AG08395 (cell line): ENCODE measurements around the gene CLIC3.

ENCODE experiments used
- DNase-seq: peaks from one replicate; pipeline ENCODE4 v3.0.0; 2012; ENCODE audit warnings: mixed read lengths, low spot score

Gene CLIC3

DNA sequence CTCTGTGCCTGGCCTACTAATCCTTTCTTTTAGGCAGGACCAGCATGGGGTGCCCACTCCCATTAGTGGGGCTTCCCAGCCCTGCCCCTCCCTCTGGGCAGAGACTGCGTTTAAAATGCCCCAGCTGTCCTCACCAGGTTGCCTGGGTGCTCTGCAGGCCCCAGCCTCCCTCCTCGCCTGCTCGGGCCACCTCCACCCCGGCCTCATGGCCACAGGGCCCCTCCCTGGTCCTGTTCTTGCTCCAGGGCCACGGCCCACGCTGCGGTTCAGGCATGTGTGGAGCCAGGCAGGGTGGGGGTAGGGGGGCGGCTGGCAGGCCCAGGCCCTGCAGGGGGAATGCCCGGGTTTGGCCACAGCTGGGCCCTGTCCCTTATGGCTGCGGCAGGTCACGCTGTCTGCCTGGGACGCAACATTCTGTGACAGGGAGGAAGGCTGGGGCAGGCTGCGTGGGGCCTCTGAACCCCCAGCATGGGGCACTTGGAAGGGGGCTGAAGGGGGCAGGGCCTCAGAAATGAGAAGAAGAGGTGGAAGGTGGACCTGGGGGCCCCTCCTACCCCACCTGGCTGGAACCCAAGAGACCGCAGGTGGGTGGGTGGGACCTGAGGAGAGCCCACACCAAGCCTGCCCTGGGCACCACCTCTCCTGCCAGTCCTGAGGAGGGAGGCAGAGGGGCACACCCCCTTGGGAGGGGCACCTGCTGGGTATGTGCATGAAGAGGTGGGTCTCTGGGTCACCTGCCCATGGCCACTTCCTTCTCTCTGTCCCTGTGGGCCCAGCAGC is 44.6 kb downstream of the CLIC3 start, which contains the start of gene LCN12:
Gene LCN12, plus strand, starts transcription at position 733 of the 780 bp plus-strand sequence. CDS start 55 bp downstream, outside the sequence.
- no peak for DNase-seq

DNA sequence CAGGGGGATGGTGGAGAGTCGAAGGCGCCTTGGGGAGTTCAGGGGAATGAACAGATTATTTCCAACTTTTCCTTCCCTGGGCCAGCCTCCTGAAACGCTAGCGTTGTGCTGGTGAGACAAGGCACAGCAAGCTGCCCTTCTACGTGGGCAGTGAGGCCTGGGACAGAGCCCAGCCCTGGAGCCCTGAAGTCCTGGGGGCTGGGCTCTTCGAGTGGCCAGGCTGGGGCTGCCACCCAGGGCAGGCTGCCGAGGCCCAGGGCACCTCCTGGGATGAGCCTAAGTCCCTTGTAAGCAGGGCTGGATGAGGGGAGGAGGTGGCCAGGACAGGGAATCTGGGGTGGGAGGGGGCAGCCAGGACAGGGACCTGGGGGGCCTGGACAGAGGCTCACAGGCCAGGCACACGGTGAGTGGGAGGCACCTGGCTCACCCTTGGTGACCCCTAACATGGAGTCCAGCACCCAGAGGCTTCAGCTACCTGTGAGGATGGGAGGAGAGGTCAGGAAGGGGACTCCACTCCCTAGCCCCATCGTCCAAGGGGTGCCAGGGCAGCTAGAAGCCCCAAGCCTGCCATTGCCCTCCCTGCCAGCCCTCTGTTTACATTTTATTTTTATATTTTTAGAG is 45.6 kb downstream of the CLIC3 start:
- DNase-seq, result no peak

DNA sequence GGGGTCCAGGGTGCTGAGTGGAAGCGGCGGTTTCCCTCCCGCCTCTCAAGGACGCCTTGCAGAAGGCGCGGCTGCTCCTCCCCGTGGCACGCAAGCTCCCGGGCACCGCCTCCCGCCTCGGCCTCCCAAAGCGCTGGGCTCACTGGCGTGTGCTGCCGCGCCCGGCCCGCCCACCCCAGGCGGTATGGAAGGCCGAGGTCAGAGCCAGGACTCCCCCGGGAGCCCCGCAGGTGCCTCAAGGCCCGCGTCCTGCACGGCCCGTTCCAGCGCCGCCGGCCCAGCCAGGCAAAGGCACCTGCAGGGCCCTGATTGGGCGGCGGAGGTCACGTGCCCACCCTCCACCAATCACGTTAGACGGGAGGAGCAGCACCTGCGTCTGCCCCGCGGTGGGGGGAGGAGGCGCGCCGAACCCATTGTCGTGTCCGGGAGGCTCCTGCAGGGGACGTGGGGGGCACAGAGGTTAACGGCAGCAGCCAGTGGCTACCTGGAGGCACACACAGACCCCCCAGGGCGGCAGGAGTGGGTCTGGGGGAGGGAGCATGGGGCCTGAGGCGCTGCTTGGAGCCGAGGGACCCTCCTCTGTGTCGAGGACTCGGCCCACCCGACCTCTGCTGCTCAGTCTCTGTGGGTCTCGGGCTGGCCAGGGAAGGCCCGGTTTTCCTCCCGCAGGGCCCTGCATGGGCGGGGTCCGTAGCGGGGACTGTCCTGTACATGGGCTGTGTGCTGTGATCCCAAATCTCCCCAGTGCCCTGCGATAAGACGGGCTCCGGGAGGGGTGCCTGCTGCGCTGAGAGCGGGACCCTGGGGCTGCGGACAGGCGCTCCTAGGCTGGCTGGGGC is 46.3 kb downstream of the CLIC3 start:
- peak; percentile 99 for DNase-seq

DNA sequence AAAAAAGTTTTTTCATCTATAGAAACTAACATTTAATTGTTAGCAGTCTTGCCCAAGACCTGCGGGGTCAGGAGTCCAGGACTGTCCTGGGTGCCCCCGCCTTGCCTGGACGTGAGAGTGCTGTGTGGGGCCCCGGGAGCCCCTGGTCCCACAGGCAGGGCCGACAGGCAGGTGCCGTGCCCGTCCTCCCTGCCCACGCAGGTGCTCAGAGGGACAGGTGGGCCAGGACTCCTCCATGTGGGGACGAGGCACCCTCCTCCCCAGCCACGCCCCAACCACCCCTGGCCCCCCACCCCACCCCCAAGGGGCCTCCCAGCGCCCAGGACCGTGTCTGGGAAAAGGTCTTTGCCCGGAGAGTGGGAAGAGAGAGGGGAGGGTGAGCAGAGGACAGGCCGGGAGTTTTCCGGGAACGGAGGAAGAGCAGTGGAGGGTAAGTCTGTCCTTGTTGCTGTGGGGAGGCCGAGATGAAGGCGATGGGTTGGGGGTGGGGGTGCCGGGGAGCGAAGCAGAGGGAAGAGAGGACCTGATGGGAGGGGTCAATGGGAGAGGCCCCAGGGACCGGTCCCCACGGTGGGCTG is 47.0 kb downstream of the CLIC3 start:
- no peak for DNase-seq

DNA sequence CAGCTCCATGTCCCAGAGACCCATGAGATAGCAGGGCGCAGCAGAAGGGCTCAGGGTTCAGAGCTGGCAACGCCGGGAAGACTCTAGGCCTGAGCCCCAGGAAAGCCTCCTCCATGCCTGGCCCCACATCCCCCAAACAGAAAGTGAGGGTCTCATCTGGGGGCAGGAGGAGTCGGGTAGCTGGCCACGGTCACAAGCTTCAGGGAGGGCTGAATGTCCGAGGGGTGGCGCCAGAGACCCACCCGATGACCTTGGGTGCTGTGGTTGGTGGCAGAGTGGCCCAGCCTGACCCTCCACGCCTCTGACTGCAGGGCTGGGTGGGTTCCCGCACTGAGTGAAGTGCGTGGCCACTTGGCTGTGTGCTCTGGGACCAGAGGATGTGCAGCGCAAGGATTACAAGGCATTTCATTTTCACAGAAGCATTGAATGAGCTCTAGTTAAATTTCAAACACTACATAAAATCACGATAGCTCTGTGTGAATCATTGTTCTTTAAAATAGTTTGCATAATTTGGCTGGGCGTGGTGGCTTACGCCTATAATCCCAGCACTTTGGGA is 48.3 kb downstream of the CLIC3 start:
- peak; percentile 41 for DNase-seq

DNA sequence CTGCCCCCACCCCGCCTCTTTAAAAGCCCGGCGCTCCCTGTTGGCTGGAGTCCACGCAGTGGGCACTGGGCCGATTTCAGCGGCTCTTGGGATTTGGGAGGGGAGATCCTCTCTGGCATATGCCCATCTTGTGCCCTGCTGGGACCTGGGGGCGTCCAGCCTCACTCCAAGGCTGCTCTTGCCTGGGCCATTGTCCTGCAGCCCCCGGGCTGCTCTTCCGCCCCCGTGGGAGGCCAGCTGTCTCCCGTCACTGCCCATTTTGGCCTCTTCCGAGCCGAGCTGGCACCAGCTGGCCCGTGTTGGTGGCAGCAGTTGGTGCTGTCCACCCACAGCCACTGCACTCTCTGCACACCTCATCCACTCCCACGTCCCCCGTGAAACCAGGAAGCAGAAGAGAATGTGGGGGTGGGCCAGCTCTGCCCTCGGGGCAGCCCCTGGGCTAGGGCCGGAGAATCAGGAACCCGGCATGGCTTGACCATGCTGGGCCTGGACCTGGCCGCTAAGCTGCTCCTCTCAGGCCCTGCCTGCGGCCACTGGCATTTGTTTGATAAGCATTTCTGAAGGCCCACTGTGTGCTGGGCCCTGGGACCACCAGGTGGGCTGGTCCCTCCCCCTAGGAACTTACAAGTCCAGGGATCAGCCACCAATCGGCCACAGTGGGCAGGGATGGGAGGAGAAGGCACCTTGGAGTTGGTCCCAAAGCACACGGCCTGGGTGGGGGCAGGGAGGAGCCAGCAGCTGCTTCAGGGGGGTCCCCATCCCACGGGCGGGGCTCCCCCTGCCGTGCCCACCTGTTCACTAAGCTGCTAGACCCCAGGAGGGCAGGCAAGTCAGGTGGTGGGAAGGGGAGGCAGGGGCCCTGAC is 49.1 kb downstream of the CLIC3 start:
- DNase-seq, result no peak

DNA sequence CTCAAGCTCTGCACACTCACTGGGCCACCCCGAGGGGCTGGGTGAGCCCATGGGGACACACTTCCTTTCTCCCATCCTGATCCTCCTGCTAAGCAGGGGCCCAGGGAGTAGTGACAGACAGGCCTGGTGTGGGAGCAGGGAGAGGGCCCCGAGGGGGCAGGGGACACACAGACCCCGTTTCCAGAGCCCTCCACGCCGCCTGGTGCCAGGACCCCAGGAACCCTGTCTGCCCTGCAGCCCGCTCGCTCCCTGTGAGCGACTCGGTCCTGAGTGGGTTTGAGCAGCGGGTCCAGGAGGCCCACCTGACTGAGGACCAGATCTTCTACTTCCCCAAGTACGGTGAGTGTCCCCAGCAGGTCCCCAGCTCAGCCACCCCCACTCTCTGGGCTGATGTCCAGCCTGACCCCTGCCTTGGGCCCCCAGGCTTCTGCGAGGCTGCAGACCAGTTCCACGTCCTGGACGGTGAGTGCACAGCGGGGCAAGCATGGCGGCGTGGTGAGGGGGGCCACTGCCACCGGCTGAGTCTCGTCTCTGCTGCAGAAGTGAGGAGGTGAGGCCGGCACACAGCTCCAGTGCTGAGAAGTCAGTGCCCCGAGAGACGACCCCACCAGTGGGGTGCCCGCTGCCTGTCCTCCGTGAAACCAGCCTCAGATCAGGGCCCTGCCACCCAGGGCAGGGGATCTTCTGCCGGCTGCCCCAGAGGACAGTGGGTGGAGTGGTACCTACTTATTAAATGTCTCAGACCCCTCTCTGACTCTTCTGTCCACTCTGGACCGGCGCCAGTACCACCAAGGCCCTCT is 49.9 kb downstream of the CLIC3 start:
- no peak for DNase-seq

DNA sequence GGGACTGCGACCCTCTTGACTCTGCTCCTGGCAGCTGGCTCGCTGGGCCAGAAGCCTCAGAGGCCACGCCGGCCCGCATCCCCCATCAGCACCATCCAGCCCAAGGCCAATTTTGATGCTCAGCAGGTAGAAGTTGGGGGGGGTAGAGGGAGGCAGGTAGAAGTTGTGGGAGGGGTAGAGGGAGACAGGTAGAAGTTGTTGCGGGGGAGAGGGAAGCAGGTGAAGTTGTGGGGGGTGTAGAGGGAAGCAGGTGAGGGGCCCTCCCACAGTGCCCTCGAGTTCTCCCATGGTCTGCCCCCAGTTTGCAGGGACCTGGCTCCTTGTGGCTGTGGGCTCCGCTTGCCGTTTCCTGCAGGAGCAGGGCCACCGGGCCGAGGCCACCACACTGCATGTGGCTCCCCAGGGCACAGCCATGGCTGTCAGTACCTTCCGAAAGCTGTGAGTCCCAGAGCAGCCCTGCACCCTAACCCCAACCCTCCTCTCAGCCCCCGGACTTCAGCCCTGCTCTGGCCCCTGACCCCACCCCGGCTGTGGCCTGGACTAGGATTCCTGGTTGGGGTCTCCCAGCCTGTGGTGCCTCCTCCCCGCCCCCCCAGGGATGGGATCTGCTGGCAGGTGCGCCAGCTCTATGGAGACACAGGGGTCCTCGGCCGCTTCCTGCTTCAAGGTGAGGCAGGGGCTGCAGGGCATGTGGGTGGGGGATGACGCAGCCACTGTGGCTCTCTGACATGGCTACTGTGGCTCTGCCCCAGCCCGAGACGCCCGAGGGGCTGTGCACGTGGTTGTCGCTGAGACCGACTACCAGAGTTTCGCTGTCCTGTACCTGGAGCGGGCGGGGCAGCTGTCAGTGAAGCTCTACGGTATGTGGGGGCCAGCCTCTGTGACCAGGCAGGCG is 50.8 kb downstream of the CLIC3 start:
- DNase-seq, result no peak
